Endothelial cell (in vitro differentiated cells): Measurements from ENCODE around the gene MAP3K6. TPM values are rescaled to one million over a fixed set of nuclear protein-coding genes. Genes with fewer than 3 reads are reported as not detected.

Experiments used
- DNase-seq: peaks from one replicate; pipeline ENCODE4 v3.0.0; 2021; ENCODE audit warnings: low spot score
- H3K27ac Mint-ChIP-seq: one replicate; pipeline ENCODE4 v1.8.0; 2021; ENCODE audit warnings: mixed read lengths, inconsistent platforms; ENCODE audit not compliant: unreplicated experiment
- H3K27me3 Mint-ChIP-seq: one replicate; pipeline ENCODE4 v1.8.0; 2021; ENCODE audit warnings: mild to moderate bottlenecking, moderate library complexity, mixed read lengths, inconsistent platforms; ENCODE audit not compliant: unreplicated experiment
- H3K36me3 Mint-ChIP-seq: one replicate; pipeline ENCODE4 v1.8.0; 2021; ENCODE audit warnings: mild to moderate bottlenecking, low read depth, mixed read lengths, inconsistent platforms; ENCODE audit not compliant: unreplicated experiment
- H3K4me1 Mint-ChIP-seq: one replicate; pipeline ENCODE4 v1.8.0; 2021; ENCODE audit warnings: mild to moderate bottlenecking, mixed read lengths, inconsistent platforms; ENCODE audit not compliant: unreplicated experiment
- H3K4me3 Mint-ChIP-seq: one replicate; pipeline ENCODE4 v1.8.0; 2021; ENCODE audit warnings: mild to moderate bottlenecking, mixed read lengths, inconsistent platforms; ENCODE audit not compliant: unreplicated experiment
- H3K9me3 Mint-ChIP-seq: one replicate; pipeline ENCODE4 v1.8.0; 2021; ENCODE audit warnings: mixed read lengths, inconsistent platforms; ENCODE audit not compliant: unreplicated experiment
- total RNA-seq: library from RNA; stranded (reverse); fragmentation: NEBNext Ultra II Directional; extraction: Animal tissue kit (Norgen Biotek cat#: 25700); gene quantifications from one replicate; pipeline ENCODE4 v1.2.1, GENCODE V29; 2021; ENCODE audit not compliant: unreplicated experiment
- TF ChIP-seq, protein P1 (sequence below): fragments of 200-600 bp; sonication (generic); IDR thresholded peaks from one replicate; pipeline ENCODE4 v1.5.0; 2021; ENCODE audit warnings: antibody characterized with exemption; ENCODE audit not compliant: unreplicated experiment

MAP3K6 gene
- total RNA-seq, 1 donor from 2014 or later = 35.7 TPM

DNA sequence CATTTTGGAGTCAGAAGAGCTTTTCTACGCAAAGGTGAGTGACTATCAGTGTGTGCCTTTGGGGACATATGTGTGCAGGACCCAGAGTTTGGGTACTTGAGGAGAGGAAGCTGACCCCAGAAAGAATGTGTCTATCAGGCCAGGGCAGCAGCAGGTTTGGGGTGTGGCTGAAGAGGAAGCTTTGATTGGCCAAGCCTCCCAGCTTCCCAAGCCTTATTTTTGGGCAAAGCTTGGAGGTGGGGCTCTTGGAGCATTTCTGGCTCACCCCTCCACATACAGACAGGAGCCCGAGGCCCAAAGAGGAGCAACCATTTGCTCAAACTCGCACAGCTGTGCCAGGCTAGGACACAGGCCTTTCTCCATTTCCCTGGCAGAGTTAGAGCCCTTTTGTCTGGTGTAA is 30.3 kb upstream of the MAP3K6 start:
- Mint-ChIP-seq H3K27ac (peak overlapping the region; percentile 80), H3K27me3 (peaks cover 33% of the 10 kb centered on the region), H3K9me3 (no peaks in the 10 kb centered on the region), H3K36me3 (peaks cover 7% of the 10 kb centered on the region), H3K4me3 (peak overlapping the region; percentile 25), H3K4me1 (peaks cover 28% of the 10 kb centered on the region)
- TF ChIP-seq, protein P1, sequence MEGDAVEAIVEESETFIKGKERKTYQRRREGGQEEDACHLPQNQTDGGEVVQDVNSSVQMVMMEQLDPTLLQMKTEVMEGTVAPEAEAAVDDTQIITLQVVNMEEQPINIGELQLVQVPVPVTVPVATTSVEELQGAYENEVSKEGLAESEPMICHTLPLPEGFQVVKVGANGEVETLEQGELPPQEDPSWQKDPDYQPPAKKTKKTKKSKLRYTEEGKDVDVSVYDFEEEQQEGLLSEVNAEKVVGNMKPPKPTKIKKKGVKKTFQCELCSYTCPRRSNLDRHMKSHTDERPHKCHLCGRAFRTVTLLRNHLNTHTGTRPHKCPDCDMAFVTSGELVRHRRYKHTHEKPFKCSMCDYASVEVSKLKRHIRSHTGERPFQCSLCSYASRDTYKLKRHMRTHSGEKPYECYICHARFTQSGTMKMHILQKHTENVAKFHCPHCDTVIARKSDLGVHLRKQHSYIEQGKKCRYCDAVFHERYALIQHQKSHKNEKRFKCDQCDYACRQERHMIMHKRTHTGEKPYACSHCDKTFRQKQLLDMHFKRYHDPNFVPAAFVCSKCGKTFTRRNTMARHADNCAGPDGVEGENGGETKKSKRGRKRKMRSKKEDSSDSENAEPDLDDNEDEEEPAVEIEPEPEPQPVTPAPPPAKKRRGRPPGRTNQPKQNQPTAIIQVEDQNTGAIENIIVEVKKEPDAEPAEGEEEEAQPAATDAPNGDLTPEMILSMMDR = no peak
- DNase-seq = no peak

DNA sequence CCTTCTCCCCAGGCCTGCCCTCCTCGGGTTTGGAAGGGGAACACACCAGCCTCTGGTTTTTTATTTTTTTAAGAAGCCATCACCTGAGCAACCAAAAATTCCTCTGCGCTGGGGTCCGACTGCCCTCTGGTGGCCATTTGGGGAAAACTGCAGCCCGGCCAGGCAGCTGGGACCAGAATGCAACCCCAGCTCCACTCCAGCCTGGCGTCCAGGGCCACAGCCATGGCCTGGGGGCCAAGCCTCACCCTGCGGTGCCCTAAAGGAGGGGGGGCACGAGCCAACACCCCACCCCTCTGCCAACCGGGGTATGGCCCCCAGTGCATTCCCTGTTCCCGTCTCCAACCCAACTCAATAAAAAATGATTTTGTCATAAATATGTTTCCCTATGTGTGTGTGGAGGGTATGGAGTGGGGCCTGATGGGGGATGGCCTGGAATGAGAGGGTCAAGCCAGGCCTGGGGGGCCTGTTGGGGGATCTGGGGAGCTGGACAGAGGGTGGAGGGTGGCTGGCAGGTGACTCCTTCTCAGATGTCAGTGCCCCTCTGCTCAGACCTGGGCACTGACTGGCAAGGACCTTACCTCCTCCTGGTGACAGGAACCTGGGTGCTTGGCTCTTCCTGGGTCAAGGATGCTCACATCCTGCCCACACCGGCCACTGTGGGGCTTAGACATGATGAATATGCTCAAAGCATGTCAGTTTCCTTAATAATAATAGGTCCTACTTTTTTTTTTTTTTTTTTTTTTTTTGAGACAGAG is 28.9 kb upstream of the MAP3K6 start:
- Mint-ChIP-seq H3K36me3 (peaks cover 7% of the 10 kb centered on the region), H3K27me3 (peaks cover 32% of the 10 kb centered on the region), H3K27ac (no peak overlapping the region), H3K4me1 (peaks cover 30% of the 10 kb centered on the region), H3K4me3 (no peak overlapping the region), H3K9me3 (no peaks in the 10 kb centered on the region)
- TF ChIP-seq, protein P1 = peak; percentile 94
- DNase-seq = peak; percentile 81

GRCh38 chr1:27394925-27395324 is 28.2 kb upstream of the MAP3K6 start:
- peaks cover 28% of the 10 kb centered on the region for H3K27me3 Mint-ChIP-seq
- peaks cover 7% of the 10 kb centered on the region for H3K36me3 Mint-ChIP-seq
- H3K9me3 Mint-ChIP-seq = no peaks in the 10 kb centered on the region
- TF ChIP-seq, protein P1 = no peak
- H3K4me3 Mint-ChIP-seq = no peak overlapping the region
- peaks cover 30% of the 10 kb centered on the region for H3K4me1 Mint-ChIP-seq
- no peak for DNase-seq
- no peak overlapping the region for H3K27ac Mint-ChIP-seq

DNA sequence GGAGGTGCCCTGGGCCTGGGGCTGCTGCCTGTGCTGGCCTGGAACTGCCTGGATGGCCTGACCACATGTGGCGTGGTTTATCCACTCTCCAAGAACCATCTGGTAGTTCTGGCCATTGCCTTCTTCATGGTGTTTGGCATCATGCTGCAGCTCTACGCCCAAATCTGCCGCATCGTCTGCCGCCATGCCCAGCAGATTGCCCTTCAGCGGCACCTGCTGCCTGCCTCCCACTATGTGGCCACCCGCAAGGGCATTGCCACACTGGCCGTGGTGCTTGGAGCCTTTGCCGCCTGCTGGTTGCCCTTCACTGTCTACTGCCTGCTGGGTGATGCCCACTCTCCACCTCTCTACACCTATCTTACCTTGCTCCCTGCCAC is 27.5 kb upstream of the MAP3K6 start:
- peak overlapping the region; percentile 48 for H3K27ac Mint-ChIP-seq

More for the DNA sequence above, 27.5 kb upstream of the MAP3K6 start:
- no peak for DNase-seq
- peak overlapping the region; percentile 42 for H3K4me3 Mint-ChIP-seq
- H3K4me1 Mint-ChIP-seq = peaks cover 34% of the 10 kb centered on the region
- TF ChIP-seq, protein P1 = no peak
- H3K36me3 Mint-ChIP-seq = peaks cover 7% of the 10 kb centered on the region
- H3K9me3 Mint-ChIP-seq = no peaks in the 10 kb centered on the region
- H3K27me3 Mint-ChIP-seq = peaks cover 26% of the 10 kb centered on the region
